Amygdala (tissue), 56 donors: ENCODE results near the gene SEPTIN11.
A peak's percentile ranks its signal among the peaks of the same experiment; 100 is the strongest.

ENCODE experiments used
- DNase-seq, 56 donors: peaks; one replicate each; lab custom pipeline; 2025; lab: John Stamatoyannopoulos, UW

The SEPTIN11 gene

GRCh38 chr4:76977736-76978350 lies 28.3 kb downstream of the SEPTIN11 start:
- DNase-seq, result no peak

- DNase-seq, result no peak
Observed at GRCh38 chr4:76979236-76979635, 29.7 kb downstream of the SEPTIN11 start.

GRCh38 chr4:76980261-76980660 lies 30.7 kb downstream of the SEPTIN11 start:
- no peak for DNase-seq

- DNase-seq, result no peak
Observed at GRCh38 chr4:76981644-76982043, 32.1 kb downstream of the SEPTIN11 start.

DNA sequence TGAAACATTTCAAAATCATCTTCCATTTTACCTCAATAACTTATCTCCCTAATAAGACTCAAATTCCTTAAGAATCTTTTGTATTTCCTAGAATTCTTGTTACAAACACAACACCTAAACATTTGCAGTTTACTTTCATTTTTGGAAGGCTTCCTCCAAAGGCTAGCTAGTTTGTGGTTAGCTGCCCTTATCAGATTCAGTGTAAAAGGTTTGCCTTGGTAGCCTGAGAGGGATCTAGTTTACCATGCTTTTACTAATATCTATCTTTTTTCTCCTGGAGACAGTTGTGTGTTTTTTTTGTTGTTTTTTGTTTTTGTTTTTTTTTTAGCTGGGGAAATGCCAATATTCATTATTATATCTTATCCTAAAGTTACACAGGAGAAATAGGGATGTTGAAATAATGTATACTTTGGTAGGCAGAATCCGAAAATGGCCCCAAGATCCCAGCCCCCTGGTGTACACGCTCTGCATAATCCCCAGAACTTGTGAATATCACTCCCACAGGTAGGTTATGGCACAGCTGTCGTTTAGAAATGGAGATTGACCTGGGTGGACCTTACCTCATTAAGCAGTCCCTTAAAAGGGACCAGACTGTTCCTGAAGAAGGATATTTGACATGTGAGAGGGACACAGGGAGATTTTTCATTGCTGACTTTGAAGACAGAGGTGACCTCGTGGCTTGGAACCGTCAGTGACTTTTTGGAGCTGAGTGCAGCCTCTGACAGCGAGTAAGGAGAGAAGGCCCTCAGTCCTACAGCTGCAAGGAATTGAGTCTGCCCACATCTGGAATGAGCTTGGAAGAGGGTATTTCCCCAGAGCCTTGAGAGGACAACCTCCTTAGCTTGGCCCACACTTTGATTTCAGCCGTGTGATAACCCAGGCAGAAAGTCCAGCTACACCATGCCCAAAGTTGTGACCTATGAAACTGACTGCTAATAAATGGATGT lies 33.4 kb downstream of the SEPTIN11 start:
- no peak for DNase-seq

- DNase-seq, result no peak
Observed at GRCh38 chr4:76984127-76984526, 34.6 kb downstream of the SEPTIN11 start.

DNA sequence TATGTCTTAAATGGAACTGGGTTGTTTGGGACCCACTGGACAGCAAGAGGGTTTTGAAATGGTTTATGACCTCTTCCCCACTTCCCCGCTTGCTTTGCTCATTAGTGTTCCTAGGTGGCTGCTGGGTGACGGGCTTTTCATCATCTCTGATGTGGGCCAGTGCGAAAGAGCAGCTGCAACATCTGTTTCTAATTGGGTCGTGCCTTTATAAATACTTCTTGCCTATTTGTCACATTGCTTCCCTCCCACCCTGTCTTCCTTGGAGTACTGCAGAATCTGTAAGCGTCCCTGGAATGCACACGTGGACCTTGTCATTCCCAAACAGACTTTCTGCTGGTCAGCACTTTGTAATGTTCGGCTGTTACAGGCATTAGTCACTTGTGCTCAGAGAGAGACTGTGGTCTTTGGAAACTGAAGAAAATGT lies 35.2 kb downstream of the SEPTIN11 start:
- peak in 4 of 56 donors; percentile 6 to 21 (median 13) for DNase-seq

DNA sequence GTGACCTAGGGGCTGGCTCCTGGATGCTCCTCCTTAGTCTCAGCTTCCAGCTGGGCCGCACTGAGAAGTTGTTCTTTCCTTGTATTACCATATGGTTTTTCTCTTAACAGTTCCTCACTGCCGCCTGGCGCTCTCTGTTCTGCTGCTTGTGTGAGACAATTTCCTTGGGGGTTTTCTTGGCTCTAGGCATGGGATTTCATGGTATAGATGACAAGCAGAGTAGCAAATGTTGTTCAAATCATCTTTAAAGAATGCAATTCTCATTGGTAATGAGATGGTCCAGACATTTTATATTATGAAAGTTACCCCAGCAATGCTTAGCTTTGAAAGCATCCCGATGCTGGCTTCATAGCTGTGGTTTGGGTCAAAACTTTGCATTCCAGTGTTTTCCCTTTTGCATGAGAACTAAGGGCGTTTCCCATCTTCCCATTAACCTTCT lies 37.6 kb downstream of the SEPTIN11 start:
- DNase-seq, result no peak

GRCh38 chr4:76987685-76988084 lies 38.1 kb downstream of the SEPTIN11 start:
- DNase-seq, result no peak

GRCh38 chr4:76989391-76990061 lies 40.0 kb downstream of the SEPTIN11 start:
- no peak for DNase-seq

- no peak for DNase-seq
Observed at GRCh38 chr4:76990288-76991080, 40.9 kb downstream of the SEPTIN11 start.

- DNase-seq, result no peak
Observed at GRCh38 chr4:76991161-76991660, 41.7 kb downstream of the SEPTIN11 start.

GRCh38 chr4:76993787-76994641 lies 44.5 kb downstream of the SEPTIN11 start:
- no peak for DNase-seq

DNA sequence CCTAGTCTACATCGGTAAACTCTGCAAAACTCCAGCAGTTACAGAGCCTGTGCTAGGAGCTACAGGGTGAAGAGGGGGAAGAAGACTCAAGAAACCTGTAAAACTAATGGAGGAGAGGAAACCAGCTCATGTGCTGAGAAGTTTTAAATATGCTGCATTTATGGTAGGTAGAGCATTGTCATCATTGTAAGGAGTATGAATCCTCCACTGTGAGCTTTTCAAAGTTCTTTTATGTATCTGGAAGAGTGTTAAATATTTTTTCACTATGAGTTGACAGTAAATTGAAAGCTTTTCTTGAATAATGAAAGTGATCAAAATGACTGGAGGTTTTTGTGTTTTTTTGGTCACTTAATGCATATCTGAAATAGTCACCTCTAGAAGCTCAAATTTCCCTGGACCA lies 46.2 kb downstream of the SEPTIN11 start:
- DNase-seq, result no peak

GRCh38 chr4:76996445-76996844 lies 46.9 kb downstream of the SEPTIN11 start:
- DNase-seq, result no peak

- DNase-seq, result no peak
Observed at GRCh38 chr4:76997077-76997476, 47.5 kb downstream of the SEPTIN11 start.

- peak in 16 of 56 donors; percentile 9 to 72 (median 44) for DNase-seq
Observed at GRCh38 chr4:76997532-76997931, 48.0 kb downstream of the SEPTIN11 start.

GRCh38 chr4:76998251-76998901 lies 48.8 kb downstream of the SEPTIN11 start:
- peak in 4 of 56 donors; percentile 8 to 17 (median 12) for DNase-seq
